ENCODE measurements around the gene PPP1R9B. TPM values are rescaled to one million over a fixed set of nuclear protein-coding genes. Genes with fewer than 3 reads are reported as not detected.

The PPP1R9B gene
- total RNA-seq, 1 experiment from 2014 or later = 23.0 TPM

GRCh38 chr17:50133769-50134099, 16.7 kb downstream of the PPP1R9B start:
- no peaks in the 10 kb centered on the region for H3K79me2 ChIP-seq (ENCODE audit: insufficient read depth, low read length)
- no peak overlapping the region for H3K4ac ChIP-seq (ENCODE audit: low read depth, low read length)
- H2AFZ ChIP-seq (ENCODE audit: low read length) = no peak overlapping the region
- no peaks in the 10 kb centered on the region; the same call in 1 of the 2 replicates for H3K27me3 ChIP-seq (ENCODE audit: insufficient read depth, low read length)
- H2BK12ac ChIP-seq (ENCODE audit: insufficient read length, low read depth, low read length) = no peak overlapping the region
- no peak overlapping the region for H2BK120ac ChIP-seq (ENCODE audit: low read depth, low read length, poor library complexity, severe bottlenecking)
- no peak overlapping the region for H4K5ac ChIP-seq (ENCODE audit: insufficient read length, low read depth, low read length)
- H3K23ac ChIP-seq (ENCODE audit: insufficient read length, low read depth, low read length) = no peak overlapping the region
- H3K4me1 ChIP-seq (ENCODE audit: insufficient read depth, low read length) = peaks cover 5% of the 10 kb centered on the region; the same call in 1 of the 2 replicates
- no peak overlapping the region for H3K56ac ChIP-seq (ENCODE audit: insufficient read length, low read depth, low read length)
- H3K9me3 ChIP-seq (ENCODE audit: control insufficient read depth, low read depth, low read length) = no peaks in the 10 kb centered on the region
- no peak overlapping the region for H3K9ac ChIP-seq (ENCODE audit: extremely low read depth, insufficient read length, low read length)
- peaks cover 7% of the 10 kb centered on the region for H3K23me2 ChIP-seq (ENCODE audit: insufficient read length, low read depth, low read length, poor library complexity, severe bottlenecking)
- peaks cover 21 to 41% of the 10 kb centered on the region in 2 experiments for H3K4me1 Mint-ChIP-seq
- H2BK20ac ChIP-seq (ENCODE audit: low read depth, low read length, poor library complexity, severe bottlenecking) = no peak overlapping the region
- H4K20me1 ChIP-seq (ENCODE audit: control insufficient read depth, insufficient read depth, insufficient read length) = no peaks in the 10 kb centered on the region
- no peak overlapping the region for H3K18ac ChIP-seq (ENCODE audit: insufficient read length, low read depth, low read length)
- no peak overlapping the region for H2BK5ac ChIP-seq (ENCODE audit: insufficient read length, low read length)
- no peak for TF ChIP-seq CTCF (conservative IDR thresholded peaks at IDR 0.05)
- no peak overlapping the region for H4K91ac ChIP-seq (ENCODE audit: insufficient read length, low read depth, low read length)
- H3K14ac ChIP-seq (ENCODE audit: insufficient read depth, low read length) = no peak overlapping the region
- no peak overlapping the region for H3T11ph ChIP-seq (ENCODE audit: low read length)
- no peak overlapping the region for H2BK15ac ChIP-seq (ENCODE audit: low read depth, low read length)
- no peak overlapping the region for H3K27ac Mint-ChIP-seq
- no CpG with 5 or more reads among the region's 16 CpGs for WGBS (ENCODE audit: extremely low coverage, insufficient read length, low lambda C conversion rate)
- peaks cover 29% of the 10 kb centered on the region for H3K27me3 Mint-ChIP-seq (ENCODE audit: low read depth)
- peaks cover 8 to 29% (median 25%) of the 10 kb centered on the region in 3 experiments; a peak in 6 of 7 replicates for H3K36me3 Mint-ChIP-seq (ENCODE audit: insufficient read depth in 1 of 3, low read depth in 3 of 3)
- H3K4me3 Mint-ChIP-seq = peak overlapping the region in 1 of 2 experiments; percentile 58; a peak in 2 of 5 replicates
- H4K8ac ChIP-seq (replicated peaks; ENCODE audit: insufficient read length, low read depth, low read length) = no peak overlapping the region
- no peak overlapping the region for H3K27ac ChIP-seq (ENCODE audit: insufficient read length, low read depth, low read length)
- no peaks in the 10 kb centered on the region for H3K79me1 ChIP-seq (ENCODE audit: insufficient read depth, low read depth, low read length, poor library complexity, severe bottlenecking)
- H3K9me3 Mint-ChIP-seq = no peaks in the 10 kb centered on the region; a peak in 1 of 5 replicates
- DNase-seq = no peak
- no peak overlapping the region for H2AK5ac ChIP-seq (ENCODE audit: insufficient read length, low read length)
- H3K4me2 ChIP-seq (ENCODE audit: insufficient read depth, insufficient read length, low read length) = no peak overlapping the region
